ENCODE measurements around the gene BCL2L1.
"Not testable (repeated sequence)": the region's sequence is repeated elsewhere in the genome, so short reads cannot be mapped to it uniquely, and the experiment has no call there.

The BCL2L1 gene

GRCh38 chr20:31662372-31662854 is 60.3 kb downstream of the BCL2L1 start:
- no peak for TF ChIP-seq CTCF (IDR thresholded peaks at IDR 0.05; ENCODE audit: low read depth, low read length)
- no peak for DNase-seq
- Histone ChIP-seq H3K4me3 (ENCODE audit: low read depth, low read length) (no peak overlapping the region), H3K27ac (peak overlapping the region; percentile 74), H3K9me3 (ENCODE audit: severe bottlenecking) (no peaks in the 10 kb centered on the region), H3K27me3 (ENCODE audit: insufficient read depth, low read depth, severe bottlenecking) (no peaks in the 10 kb centered on the region), H3K36me3 (peaks cover 40% of the 10 kb centered on the region)

GRCh38 chr20:31661625-31662371 is 60.9 kb downstream of the BCL2L1 start:
- H3K9me3 ChIP-seq (ENCODE audit: severe bottlenecking) = no peaks in the 10 kb centered on the region
- DNase-seq = peak; percentile 77
- no peaks in the 10 kb centered on the region for H3K27me3 ChIP-seq (ENCODE audit: insufficient read depth, low read depth, severe bottlenecking)
- peak overlapping the region; percentile 32 for H3K4me3 ChIP-seq (ENCODE audit: low read depth, low read length)
- peaks cover 34% of the 10 kb centered on the region for H3K36me3 ChIP-seq
- peak overlapping the region; percentile 74 for H3K27ac ChIP-seq
- TF ChIP-seq CTCF (IDR thresholded peaks at IDR 0.05; ENCODE audit: low read depth, low read length) = peak; percentile 79

- H3K27ac ChIP-seq = no peak overlapping the region
- H3K9me3 ChIP-seq (ENCODE audit: severe bottlenecking) = no peaks in the 10 kb centered on the region
- no peaks in the 10 kb centered on the region for H3K36me3 ChIP-seq
- TF ChIP-seq CTCF (IDR thresholded peaks at IDR 0.05; ENCODE audit: low read depth, low read length) = no peak
- H3K4me3 ChIP-seq (ENCODE audit: low read depth, low read length) = no peak overlapping the region
- no peak for DNase-seq
- no peaks in the 10 kb centered on the region for H3K27me3 ChIP-seq (ENCODE audit: insufficient read depth, low read depth, severe bottlenecking)
Observed at GRCh38 chr20:31654534-31654933, 68.1 kb downstream of the BCL2L1 start.

GRCh38 chr20:31653561-31653960 is 69.1 kb downstream of the BCL2L1 start:
- H3K36me3 ChIP-seq = no peaks in the 10 kb centered on the region
- no peak overlapping the region for H3K4me3 ChIP-seq (ENCODE audit: low read depth, low read length)
- no peak overlapping the region for H3K27ac ChIP-seq
- no peak for TF ChIP-seq CTCF (IDR thresholded peaks at IDR 0.05; ENCODE audit: low read depth, low read length)
- H3K9me3 ChIP-seq (ENCODE audit: severe bottlenecking) = no peaks in the 10 kb centered on the region
- DNase-seq = no peak
- no peaks in the 10 kb centered on the region for H3K27me3 ChIP-seq (ENCODE audit: insufficient read depth, low read depth, severe bottlenecking)

- no peak for TF ChIP-seq CTCF (IDR thresholded peaks at IDR 0.05; ENCODE audit: low read depth, low read length)
- Histone ChIP-seq H3K9me3 (ENCODE audit: severe bottlenecking) (no peaks in the 10 kb centered on the region), H3K4me3 (ENCODE audit: low read depth, low read length) (no peak overlapping the region), H3K27me3 (ENCODE audit: insufficient read depth, low read depth, severe bottlenecking) (no peaks in the 10 kb centered on the region), H3K27ac (no peak overlapping the region), H3K36me3 (no peaks in the 10 kb centered on the region)
- DNase-seq = no peak
Observed at GRCh38 chr20:31652917-31653396, 69.7 kb downstream of the BCL2L1 start.

- H3K27ac ChIP-seq; H3K27me3 ChIP-seq (ENCODE audit: insufficient read depth, low read depth, severe bottlenecking); H3K36me3 ChIP-seq; H3K4me3 ChIP-seq (ENCODE audit: low read depth, low read length); H3K9me3 ChIP-seq (ENCODE audit: severe bottlenecking); DNase-seq: not testable (repeated sequence)
Observed at GRCh38 chr20:31648104-31648503, 74.6 kb downstream of the BCL2L1 start.

All from WERI-Rb-1 (cell line).